GM18951 (cell line): ENCODE measurements around the gene POU2F1.

Source experiments
- POLR2A ChIP-seq: IDR thresholded peaks from 4 replicates; pipeline ENCODE4 v1.6.1; 2011; ENCODE audit warnings: mild to moderate bottlenecking; ENCODE audit not compliant: insufficient read length, insufficient read depth; ENCODE audit errors: extremely low read depth
- in situ Hi-C: fragments of 300-500 bp; cut with MboI; formaldehyde crosslinking; loops from one replicate; pipeline ENCODE4 v1.12.0; 2022; ENCODE audit warnings: low sequenced_read_pairs, mixed read lengths, inconsistent platforms; ENCODE audit not compliant: unreplicated experiment

POU2F1 gene

GRCh38 chr1:167367705-167368104, 147.0 kb downstream of the POU2F1 start:
- in situ Hi-C loops, result no loop called here
- no peak for TF ChIP-seq POLR2A

GRCh38 chr1:167369175-167369574, 148.5 kb downstream of the POU2F1 start:
- TF ChIP-seq POLR2A, result no peak
- in situ Hi-C loops, result no loop called here

- in situ Hi-C loops, result no loop called here
- TF ChIP-seq POLR2A, result no peak
Observed at GRCh38 chr1:167369933-167370332, 149.2 kb downstream of the POU2F1 start.

GRCh38 chr1:167371030-167371429, 150.3 kb downstream of the POU2F1 start:
- no peak for TF ChIP-seq POLR2A
- in situ Hi-C loops, result no loop called here

GRCh38 chr1:167373398-167373797, 152.7 kb downstream of the POU2F1 start:
- in situ Hi-C loops, result no loop called here
- no peak for TF ChIP-seq POLR2A

- in situ Hi-C loops, result no loop called here
Observed at GRCh38 chr1:167373986-167374385, 153.3 kb downstream of the POU2F1 start.

GRCh38 chr1:167375949-167376348, 155.3 kb downstream of the POU2F1 start:
- in situ Hi-C loops, result no loop called here
- TF ChIP-seq POLR2A, result no peak

More at GRCh38 chr1:167373986-167374385, 153.3 kb downstream of the POU2F1 start:
- TF ChIP-seq POLR2A, result no peak

GRCh38 chr1:167387251-167387910, 166.7 kb downstream of the POU2F1 start:
- in situ Hi-C loops, result no loop called here
- no peak for TF ChIP-seq POLR2A

- TF ChIP-seq POLR2A, result no peak
- in situ Hi-C loops, result no loop called here
Observed at GRCh38 chr1:167388976-167389375, 168.3 kb downstream of the POU2F1 start.

GRCh38 chr1:167392200-167392696, 171.6 kb downstream of the POU2F1 start:
- TF ChIP-seq POLR2A, result no peak
- in situ Hi-C loops, result no loop called here

GRCh38 chr1:167400359-167400953, 179.8 kb downstream of the POU2F1 start:
- in situ Hi-C loops, result no loop called here
- TF ChIP-seq POLR2A, result no peak

GRCh38 chr1:167401260-167401873, 180.7 kb downstream of the POU2F1 start:
- in situ Hi-C loops, result no loop called here
- no peak for TF ChIP-seq POLR2A

GRCh38 chr1:167404161-167404888, 183.6 kb downstream of the POU2F1 start:
- TF ChIP-seq POLR2A, result no peak
- in situ Hi-C loops, result no loop called here
